Neuron (in vitro differentiated cells): ENCODE results near the gene UCN.
A peak's percentile ranks its signal among the peaks of the same experiment; 100 is the strongest.
"Not testable (repeated sequence)": the region's sequence is repeated elsewhere in the genome, so short reads cannot be mapped to it uniquely, and the experiment has no call there.

Experiments used
- H2AFZ ChIP-seq: one replicate; pipeline ENCODE4 v1.6.1; 2013; ENCODE audit warnings: low read depth, mild to moderate bottlenecking, inconsistent platforms, low read length, moderate library complexity
- H3K27me3 ChIP-seq: one replicate; pipeline ENCODE4 v1.6.1; 2013; ENCODE audit warnings: low read length; ENCODE audit not compliant: insufficient read depth
- H3K36me3 ChIP-seq: one replicate; pipeline ENCODE4 v1.6.1; 2013; ENCODE audit warnings: low read length; ENCODE audit not compliant: insufficient read depth
- H3K4me1 ChIP-seq: one replicate; pipeline ENCODE4 v1.6.1; 2013; ENCODE audit warnings: low read length; ENCODE audit not compliant: insufficient read depth
- H3K4me3 ChIP-seq: 2 replicates; pipeline ENCODE4 v1.5.1; 2013; ENCODE audit warnings: mild to moderate bottlenecking, low read length, moderate library complexity
- H3K9me3 ChIP-seq: one replicate; pipeline ENCODE4 v1.6.1; 2013; ENCODE audit warnings: low read length

UCN gene

DNA sequence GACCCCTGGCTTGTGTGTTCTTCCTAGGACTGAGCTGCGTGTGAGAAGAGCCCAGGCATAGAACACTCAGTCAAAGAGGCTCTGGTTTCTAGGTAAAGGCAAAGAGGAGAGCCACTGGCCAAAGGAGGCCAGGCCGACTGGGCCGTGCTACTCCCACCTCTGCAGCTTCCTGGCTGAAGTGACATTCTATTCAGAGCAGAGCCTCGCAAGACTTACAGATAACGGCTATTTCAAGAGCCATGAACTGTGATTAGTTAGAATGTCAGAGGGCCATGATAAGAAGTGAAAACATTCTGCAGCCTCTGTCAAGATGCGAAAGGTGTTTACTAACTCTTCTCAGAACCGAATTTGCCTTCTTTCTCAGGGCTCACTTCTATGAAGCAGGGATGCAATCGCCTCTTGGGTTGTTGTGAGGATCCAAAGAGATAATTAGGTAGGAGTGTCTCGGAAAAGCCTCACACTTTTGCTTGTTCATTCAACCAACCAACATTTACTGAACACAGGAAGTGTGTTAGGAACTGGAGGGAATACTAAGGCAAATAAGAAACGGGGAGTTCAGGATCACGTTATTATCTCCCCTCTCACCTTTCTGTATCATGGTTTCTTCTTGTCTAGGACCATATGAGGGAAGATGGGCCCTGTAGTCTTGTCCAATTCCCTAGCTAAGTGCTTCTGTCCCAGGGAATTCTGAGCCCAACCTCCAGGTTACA lies 36.5 kb downstream of the UCN start:
- Histone ChIP-seq H3K9me3 (no peaks in the 10 kb centered on the region), H2AFZ (no peak overlapping the region), H3K27me3 (peaks cover 62% of the 10 kb centered on the region), H3K4me3 (no peak overlapping the region), H3K36me3 (no peaks in the 10 kb centered on the region), H3K4me1 (no peaks in the 10 kb centered on the region)

DNA sequence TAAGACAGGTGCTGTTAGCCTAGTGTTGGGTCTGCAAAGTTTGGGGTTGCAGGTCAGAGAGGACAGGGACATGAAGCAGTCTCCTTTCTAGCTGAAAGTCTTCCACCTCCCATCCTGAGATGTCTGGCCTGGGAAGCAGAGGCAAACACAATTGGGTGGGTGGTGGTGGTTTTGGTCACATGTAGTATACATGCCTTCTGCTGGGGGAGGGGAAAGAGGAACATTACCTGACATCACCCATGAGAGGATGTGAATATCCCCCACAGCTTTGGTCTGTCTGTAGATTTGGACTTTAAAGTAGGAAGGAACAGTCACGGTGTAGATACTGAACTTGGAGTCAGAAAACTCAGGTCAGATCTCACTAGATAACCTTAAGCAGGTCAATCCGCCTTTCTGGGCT lies 37.6 kb downstream of the UCN start:
- H3K4me3 ChIP-seq = no peak overlapping the region
- no peaks in the 10 kb centered on the region for H3K4me1 ChIP-seq
- H3K27me3 ChIP-seq = peaks cover 65% of the 10 kb centered on the region
- no peak overlapping the region for H2AFZ ChIP-seq
- H3K36me3 ChIP-seq = no peaks in the 10 kb centered on the region
- H3K9me3 ChIP-seq = no peaks in the 10 kb centered on the region

DNA sequence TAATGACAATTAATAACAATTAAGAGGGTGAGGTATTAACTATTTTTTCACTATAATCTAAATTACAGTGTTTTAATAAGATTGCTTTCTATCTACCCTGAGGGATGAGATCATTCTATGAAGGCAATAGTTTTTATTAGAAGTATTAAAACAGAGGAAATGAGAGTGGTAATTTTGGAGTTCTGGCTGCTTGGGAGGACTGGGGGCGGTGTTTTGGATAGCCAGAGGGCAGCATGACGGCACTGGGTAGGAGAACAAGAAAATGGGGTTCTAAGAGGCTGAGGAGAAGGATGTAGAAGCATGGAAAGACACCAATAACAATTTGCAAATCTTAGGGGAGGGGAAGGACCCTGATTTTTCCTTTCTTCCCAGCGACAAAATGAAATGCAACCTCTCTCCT lies 38.1 kb downstream of the UCN start:
- no peak overlapping the region for H3K4me3 ChIP-seq
- no peaks in the 10 kb centered on the region for H3K9me3 ChIP-seq
- H3K4me1 ChIP-seq = no peaks in the 10 kb centered on the region
- peaks cover 65% of the 10 kb centered on the region for H3K27me3 ChIP-seq
- no peaks in the 10 kb centered on the region for H3K36me3 ChIP-seq
- no peak overlapping the region for H2AFZ ChIP-seq

DNA sequence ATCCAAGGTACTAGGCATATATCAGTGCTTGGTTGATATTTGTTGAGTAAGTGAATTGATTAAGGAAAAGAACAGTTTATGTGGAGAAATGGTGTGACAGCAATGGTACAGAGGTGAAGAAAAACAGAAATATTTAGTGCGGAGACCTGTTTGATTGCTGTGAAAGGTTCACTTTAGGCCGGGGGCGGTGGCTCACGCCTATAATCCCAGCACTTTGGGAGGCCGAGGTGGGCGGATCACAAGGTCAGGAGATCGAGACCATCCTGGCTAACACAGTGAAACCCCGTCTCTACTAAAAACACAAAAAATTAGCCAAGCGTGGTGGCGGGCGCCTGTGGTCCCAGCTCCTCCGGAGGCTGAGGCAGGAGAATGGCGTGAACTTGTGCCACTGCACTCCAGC lies 39.9 kb downstream of the UCN start:
- not testable (repeated sequence) for H3K9me3 ChIP-seq, H3K36me3 ChIP-seq, H3K4me3 ChIP-seq, H2AFZ ChIP-seq
- H3K27me3 ChIP-seq = peaks cover 75% of the 10 kb centered on the region
- H3K4me1 ChIP-seq = peaks cover 11% of the 10 kb centered on the region

DNA sequence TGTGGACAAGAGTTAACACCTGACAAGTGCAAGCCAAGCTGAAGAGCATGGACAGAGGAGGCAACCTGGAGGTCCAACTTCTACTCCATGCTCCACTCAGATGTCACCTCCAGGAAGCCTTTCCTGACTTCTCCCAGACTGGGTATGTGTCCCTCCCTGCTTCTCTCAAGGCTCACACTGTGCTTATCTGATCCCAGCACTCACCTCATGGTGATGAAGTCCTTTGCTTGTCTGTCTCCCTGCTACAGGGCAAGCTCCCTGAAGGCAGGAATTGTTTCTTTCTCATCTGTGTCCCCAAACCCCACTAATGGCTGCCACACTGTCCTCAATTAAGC lies 42.7 kb downstream of the UCN start:
- H3K4me1 ChIP-seq = peaks cover 14% of the 10 kb centered on the region
- H3K36me3 ChIP-seq = no peaks in the 10 kb centered on the region
- no peak overlapping the region for H2AFZ ChIP-seq
- no peaks in the 10 kb centered on the region for H3K9me3 ChIP-seq
- H3K27me3 ChIP-seq = peaks cover 80% of the 10 kb centered on the region
- H3K4me3 ChIP-seq = no peak overlapping the region

DNA sequence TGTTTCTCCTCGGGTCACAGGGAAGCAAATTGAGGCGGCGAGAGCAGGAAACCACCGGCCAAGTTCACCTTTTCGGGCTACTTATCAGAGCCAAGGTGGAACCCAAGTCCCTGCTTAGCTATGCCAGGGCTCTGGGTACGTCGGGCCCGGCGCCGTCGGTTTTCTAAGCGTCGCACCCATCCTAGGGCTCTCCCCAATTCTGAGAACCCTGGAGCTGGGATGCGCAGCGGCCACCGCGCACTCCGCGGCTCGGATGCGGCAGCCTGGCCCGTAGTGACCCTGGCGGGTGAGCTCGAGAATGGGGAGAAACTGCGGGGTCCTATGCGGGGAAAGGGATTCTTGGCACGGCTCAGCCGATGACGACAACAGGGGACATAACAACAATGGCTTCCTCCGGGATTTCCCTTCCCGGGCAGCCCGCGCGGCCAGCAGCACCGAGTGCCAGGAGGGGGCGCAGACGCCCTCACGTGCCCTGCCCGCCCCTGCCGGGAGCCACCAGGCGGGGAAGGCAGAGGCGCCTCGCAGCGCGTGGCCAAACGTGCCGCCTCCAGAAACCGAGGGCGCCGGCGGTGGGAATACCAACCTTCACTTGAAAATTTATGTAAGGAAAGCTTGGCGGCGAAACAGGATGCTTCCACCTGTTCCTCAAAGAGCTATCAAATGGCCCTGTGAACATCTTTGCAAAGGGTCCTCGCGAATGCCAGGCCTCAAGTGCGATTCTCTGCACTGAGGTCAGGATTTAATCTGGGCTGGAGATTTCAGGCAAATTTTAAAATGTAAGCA lies 43.3 kb downstream of the UCN start:
- H3K9me3 ChIP-seq = no peaks in the 10 kb centered on the region
- H3K4me1 ChIP-seq = peaks cover 14% of the 10 kb centered on the region
- H3K4me3 ChIP-seq = peak overlapping the region; percentile 40
- H3K27me3 ChIP-seq = peaks cover 81% of the 10 kb centered on the region
- H2AFZ ChIP-seq = peak overlapping the region; percentile 64
- H3K36me3 ChIP-seq = no peaks in the 10 kb centered on the region

DNA sequence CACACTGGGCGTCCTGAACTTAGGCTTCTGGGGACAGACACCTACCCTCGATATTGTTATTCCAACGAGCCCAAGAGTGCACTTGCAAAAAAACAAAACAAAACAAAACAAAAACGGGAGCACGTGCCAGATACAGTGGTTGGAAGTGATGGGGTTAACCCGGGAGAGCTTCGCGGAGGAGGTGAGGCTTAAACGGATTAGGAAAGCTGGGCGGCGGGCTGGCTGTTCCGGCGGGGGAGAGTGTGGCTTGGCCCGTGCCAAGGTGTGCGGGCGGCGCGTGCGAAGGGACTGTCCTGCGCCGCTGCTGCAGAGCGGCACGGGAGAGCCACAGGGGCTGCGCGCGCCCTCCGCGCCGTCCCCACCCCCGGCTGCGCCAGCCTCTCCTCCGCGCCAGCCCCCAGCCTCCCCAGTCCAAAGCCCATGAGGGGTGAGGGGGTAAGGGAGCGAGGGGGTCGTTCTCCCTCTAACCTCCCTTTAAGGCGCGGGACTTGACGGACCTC lies 43.9 kb downstream of the UCN start:
- Histone ChIP-seq H3K27me3 (peaks cover 82% of the 10 kb centered on the region), H3K4me3 (peak overlapping the region; percentile 40), H2AFZ (peak overlapping the region; percentile 64), H3K4me1 (peaks cover 14% of the 10 kb centered on the region), H3K9me3 (no peaks in the 10 kb centered on the region), H3K36me3 (no peaks in the 10 kb centered on the region)

DNA sequence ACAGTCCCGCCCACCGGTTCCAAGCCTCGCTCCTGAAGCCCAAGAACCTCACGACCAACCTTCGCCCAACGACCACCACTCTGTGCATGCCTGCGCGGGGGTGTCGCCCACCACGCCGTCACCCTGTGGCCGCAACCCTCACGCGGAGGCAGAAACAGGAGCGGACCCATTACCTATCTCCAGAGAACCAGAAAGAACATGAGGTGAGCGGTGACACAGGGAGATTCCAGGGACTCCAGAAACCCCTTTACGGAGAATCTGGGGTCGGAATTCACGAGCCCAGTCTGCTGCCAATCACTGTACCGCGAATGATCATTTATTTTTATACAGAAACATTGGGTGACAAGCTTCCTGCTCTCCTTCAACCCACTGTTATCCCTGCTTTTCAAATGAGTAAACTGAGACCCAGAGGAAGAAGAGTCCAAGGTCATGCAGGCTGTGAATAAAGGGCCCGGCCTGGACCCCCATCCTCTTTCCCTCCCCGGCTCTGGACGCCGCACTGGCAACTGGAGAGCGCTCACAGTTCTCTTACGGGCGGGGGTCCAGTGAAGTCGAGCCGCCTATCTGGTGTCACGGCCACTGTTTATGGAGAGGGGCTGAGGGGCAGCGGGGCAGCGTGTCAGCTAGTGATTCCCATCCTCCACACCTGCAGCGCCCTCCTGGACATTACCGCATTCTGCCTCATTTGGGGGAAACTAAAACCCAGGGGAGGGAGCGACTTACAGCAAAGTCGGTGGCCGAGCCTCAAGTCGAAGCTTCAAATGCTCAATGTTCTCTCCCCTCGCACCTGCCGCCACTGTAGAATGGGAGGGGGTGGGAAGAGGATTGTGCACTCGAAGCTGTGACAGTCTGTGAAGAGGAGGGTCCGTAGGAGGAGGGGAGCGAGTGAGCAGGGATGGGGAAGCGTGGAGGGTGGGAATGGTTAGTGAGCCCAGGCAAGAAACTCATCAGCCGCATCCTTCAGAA lies 44.7 kb downstream of the UCN start:
- H2AFZ ChIP-seq = peak overlapping the region; percentile 64
- H3K36me3 ChIP-seq = no peaks in the 10 kb centered on the region
- no peak overlapping the region for H3K4me3 ChIP-seq
- no peaks in the 10 kb centered on the region for H3K9me3 ChIP-seq
- peaks cover 82% of the 10 kb centered on the region for H3K27me3 ChIP-seq
- peaks cover 14% of the 10 kb centered on the region for H3K4me1 ChIP-seq

DNA sequence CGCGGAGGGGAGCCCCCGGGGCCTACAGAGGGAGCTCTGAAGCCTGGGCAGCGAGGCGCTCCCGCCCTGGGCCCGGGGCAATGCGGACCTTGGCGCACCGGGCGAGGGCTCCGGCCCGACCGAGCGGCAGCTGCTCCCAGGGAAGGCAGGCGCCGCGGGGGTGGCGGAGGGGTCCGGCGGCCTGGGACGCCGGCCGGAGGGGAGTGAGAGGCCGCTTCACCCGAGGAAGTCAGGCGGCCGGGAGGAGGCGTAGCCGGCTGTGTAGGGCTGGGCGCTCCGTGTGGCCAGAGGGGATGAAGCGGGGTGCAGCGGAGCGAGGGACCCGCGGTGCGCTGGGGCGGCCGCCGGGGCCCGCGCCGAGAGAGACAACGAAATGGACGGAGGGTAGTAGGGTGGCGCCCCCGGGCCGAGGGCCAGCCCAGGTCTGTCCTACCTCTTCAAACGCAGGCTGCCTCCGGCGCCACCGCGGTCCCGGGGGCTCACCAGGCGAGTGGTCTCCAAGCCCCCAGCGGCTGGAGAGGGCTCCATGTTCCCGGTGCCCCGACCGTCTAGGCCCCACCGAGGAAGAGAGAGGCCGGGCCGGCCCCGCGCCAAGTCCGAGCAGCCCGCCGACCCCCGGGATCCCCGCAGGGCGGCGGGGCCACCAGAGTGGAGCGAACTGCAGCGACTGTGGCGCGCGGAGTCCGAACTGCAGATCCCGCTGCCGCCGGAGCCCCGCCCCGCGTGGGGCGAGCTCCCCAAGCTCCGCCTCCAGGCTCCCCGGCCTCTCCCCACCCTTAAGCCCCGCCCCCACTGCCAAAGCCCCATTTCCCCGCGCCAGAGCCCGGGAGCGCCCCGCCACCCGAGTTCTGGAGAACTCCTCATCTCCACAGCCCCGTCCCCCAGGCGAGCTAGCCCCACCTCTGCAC lies 45.6 kb downstream of the UCN start, which contains the start of gene SLC30A3:
SLC30A3 (minus strand) TSS at position 669 of the 908 bp plus-strand sequence; CDS start at position 528, 141 bp downstream.
- peak within 1 kb of the TSS; percentile 49 for H2AFZ ChIP-seq
- H3K4me3 ChIP-seq = peak within 1 kb of the TSS; percentile 9
- no peaks in the 10 kb centered on the region for H3K9me3 ChIP-seq
- peaks cover 14% of the 10 kb centered on the region for H3K4me1 ChIP-seq
- H3K27me3 ChIP-seq = peaks cover 84% of the 10 kb centered on the region
- no peaks in the 10 kb centered on the region for H3K36me3 ChIP-seq

DNA sequence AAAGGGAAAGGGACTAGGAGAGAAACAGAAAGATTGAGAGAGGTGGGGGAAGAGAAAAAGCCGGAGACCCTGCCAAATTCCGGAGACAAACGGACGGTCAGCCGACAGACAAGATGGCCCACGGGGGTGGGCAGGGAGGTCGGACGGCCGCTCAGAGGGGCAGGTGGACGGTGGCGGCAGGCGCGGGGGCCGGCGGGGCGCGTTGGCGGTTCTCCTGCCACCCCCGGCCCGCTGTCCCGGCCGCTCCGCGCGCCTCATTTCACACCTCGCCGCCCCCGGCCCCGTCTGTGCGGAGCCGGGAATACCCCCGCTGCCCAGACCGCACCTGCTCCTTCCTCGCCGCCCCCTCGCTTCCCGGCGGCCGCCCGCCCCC lies 46.3 kb downstream of the UCN start:
- Histone ChIP-seq H3K27me3 (peaks cover 86% of the 10 kb centered on the region), H3K4me1 (peaks cover 14% of the 10 kb centered on the region), H3K36me3 (no peaks in the 10 kb centered on the region), H3K4me3 (no peak overlapping the region), H3K9me3 (no peaks in the 10 kb centered on the region), H2AFZ (peak overlapping the region; percentile 49)

DNA sequence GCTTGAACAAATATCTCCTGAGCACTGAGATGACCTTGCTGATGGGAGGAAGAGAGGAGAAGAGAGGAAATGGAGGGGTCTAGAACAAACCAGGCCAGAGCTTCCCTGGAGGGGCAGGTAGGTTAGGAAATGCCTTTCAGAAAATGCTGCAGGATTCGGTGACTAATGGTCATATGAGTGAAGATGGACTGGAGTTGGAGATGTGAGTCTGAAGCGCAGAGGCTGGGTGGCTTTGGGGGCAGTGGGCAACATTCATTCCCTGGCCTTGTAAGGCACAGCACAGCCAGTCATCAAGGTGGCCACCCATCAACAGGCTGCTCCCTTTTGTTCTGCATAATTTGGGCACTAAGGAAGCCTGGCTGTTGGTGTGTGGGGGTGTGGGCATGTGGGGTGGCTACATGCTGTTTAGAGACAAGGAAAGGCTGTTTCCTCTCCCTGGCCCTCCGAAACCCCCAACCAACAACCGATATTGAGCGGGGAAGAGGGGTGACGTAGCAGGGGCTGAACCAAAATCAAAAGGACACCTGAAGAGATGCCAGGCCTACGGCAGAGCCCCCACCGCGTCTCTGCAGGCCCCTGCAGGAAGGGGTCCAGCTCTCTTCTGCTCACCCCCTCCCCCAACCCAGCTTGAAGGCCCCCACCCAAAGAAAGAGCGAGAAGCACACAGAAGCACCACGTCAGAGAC lies 46.9 kb downstream of the UCN start:
- Histone ChIP-seq H3K36me3 (no peaks in the 10 kb centered on the region), H3K27me3 (peaks cover 89% of the 10 kb centered on the region), H3K9me3 (no peaks in the 10 kb centered on the region), H2AFZ (peak overlapping the region; percentile 49), H3K4me1 (peaks cover 14% of the 10 kb centered on the region), H3K4me3 (no peak overlapping the region)

DNA sequence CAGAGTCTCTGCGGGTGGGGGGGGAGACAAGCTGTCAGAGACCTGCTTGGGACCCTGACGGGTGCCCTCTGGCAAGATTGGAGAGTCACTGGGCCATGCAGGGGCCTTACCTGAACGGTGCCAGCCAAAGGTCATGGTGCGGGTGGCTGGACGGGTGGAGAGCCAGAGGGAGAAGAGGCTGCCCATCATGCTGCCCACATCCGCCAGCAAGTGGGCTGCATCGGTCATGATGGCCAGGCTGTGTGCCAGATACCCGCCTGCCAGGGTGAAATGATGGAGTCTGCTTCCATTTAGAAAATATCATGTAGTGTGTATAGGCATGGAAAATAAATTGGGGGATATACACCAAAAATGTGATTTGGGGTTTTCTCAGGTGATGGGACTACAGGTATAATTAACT lies 50.2 kb downstream of the UCN start:
- H3K27me3 ChIP-seq = peaks cover 76% of the 10 kb centered on the region
- no peak overlapping the region for H3K4me3 ChIP-seq
- H3K36me3 ChIP-seq = no peaks in the 10 kb centered on the region

More for the DNA sequence above, 50.2 kb downstream of the UCN start:
- H2AFZ ChIP-seq = no peak overlapping the region
- no peaks in the 10 kb centered on the region for H3K9me3 ChIP-seq
- H3K4me1 ChIP-seq = peaks cover under 1% of the 10 kb centered on the region
